RWPE1 (cell line): Measurements from ENCODE around the gene PDE7B.

ENCODE experiments used
- CTCF ChIA-PET: fragments of 350-600 bp; sonication (Branson Sonifier 250); formaldehyde crosslinking; extraction: SDS; loops from one replicate; lab custom pipeline; 2021; lab: Yijun Ruan, JAX
- POLR2A ChIA-PET: fragments of 400-600 bp; formaldehyde crosslinking; extraction: SDS; loops from one replicate; lab custom pipeline; 2020; ENCODE audit warnings: antibody characterized with exemption; ENCODE audit not compliant: low non-redundant PET; lab: Yijun Ruan, JAX
- DNase-seq: peaks from one replicate; pipeline ENCODE4 v3.0.0; 2012; ENCODE audit warnings: low spot score
- H3K27ac ChIP-seq: fragments of 450-650 bp; 2 replicates; pipeline ENCODE4 v1.5.1; 2017
- CTCF ChIP-seq: fragments of 450-650 bp; conservative IDR thresholded peaks from 2 replicates; pipeline ENCODE4 v1.5.1; 2017; ENCODE audit warnings: low read depth, mild to moderate bottlenecking

The PDE7B gene

GRCh38 chr6:136180704-136181511 lies 329.4 kb downstream of the PDE7B start:
- ChIA-PET POLR2A (no interaction called here), CTCF (interaction anchor here (0.5 kb wide), 1 partner anchor 423 kb away, joined by 3 read pairs; no protein-coding TSS in a partner anchor)
- H3K27ac ChIP-seq, result no peak overlapping the region
- TF ChIP-seq CTCF, result no peak
- DNase-seq, result no peak

- ChIA-PET POLR2A (no interaction called here), CTCF (interaction anchor here (0.5 kb wide), 1 partner anchor 423 kb away, joined by 3 read pairs; no protein-coding TSS in a partner anchor)
- DNase-seq, result no peak
- H3K27ac ChIP-seq, result no peak overlapping the region
- no peak for TF ChIP-seq CTCF
Observed at GRCh38 chr6:136181512-136181833, 330.0 kb downstream of the PDE7B start.

- H3K27ac ChIP-seq, result no peak overlapping the region
- POLR2A ChIA-PET, result no interaction called here
- CTCF ChIA-PET, result no interaction called here
- no peak for TF ChIP-seq CTCF
- DNase-seq, result no peak
Observed at GRCh38 chr6:136181861-136182260, 330.4 kb downstream of the PDE7B start.

GRCh38 chr6:136184738-136185137 lies 333.2 kb downstream of the PDE7B start:
- no peak for DNase-seq
- CTCF ChIA-PET, result no interaction called here
- POLR2A ChIA-PET, result no interaction called here
- H3K27ac ChIP-seq, result no peak overlapping the region
- TF ChIP-seq CTCF, result no peak

- CTCF ChIA-PET, result no interaction called here
- DNase-seq, result no peak
- POLR2A ChIA-PET, result no interaction called here
- no peak overlapping the region for H3K27ac ChIP-seq
- TF ChIP-seq CTCF, result no peak
Observed at GRCh38 chr6:136186363-136186762, 334.9 kb downstream of the PDE7B start.

GRCh38 chr6:136188486-136188885 lies 337.0 kb downstream of the PDE7B start:
- no peak for TF ChIP-seq CTCF
- no peak overlapping the region for H3K27ac ChIP-seq
- ChIA-PET POLR2A (no interaction called here), CTCF (no interaction called here)
- DNase-seq, result no peak
